Cerebellar nuclear complex (tissue), 1 donor: ENCODE measurements around the gene ADARB2.

Source experiments
- DNase-seq, 2 experiments: peaks; one replicate each; lab custom pipeline; 2025; lab: John Stamatoyannopoulos, UW

Gene ADARB2

DNA sequence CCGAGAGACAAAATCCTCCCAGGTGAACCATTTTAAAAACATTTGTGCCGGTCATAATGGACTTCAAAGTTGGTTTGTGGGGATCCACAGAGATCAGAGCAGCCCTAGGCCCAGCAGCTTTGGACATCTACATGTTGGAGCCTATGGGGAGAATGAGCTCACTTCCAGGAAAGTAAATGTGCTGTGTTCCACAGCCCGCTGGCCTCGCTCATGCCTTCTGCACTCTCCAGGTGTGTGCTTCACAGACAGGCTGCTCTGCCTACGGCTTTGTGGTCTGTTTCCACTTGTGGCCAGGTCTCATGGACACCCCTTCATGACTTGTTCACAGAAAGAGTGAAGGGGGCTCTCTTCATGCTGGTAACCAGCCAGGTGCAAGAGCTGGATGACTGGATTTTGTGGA, 141.6 kb downstream of the ADARB2 start:
- no peak for DNase-seq

DNA sequence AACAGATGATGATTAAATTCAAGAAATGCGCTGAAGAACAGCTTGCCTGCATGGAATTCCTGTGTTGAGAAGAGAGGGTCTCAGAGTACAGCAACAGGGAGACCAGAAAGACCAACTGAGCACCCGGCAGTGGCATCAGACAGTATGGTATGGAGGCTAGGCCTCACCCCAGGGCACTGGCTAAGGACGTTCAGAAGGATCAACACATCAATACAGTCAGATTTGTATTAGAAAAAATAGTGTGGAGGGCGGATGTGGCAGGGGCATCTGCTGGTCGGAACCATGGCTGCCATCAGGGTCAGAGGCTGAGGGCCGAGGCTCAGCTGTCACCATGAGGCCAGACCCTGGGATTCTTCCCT, 142.1 kb downstream of the ADARB2 start:
- DNase-seq, result no peak

DNA sequence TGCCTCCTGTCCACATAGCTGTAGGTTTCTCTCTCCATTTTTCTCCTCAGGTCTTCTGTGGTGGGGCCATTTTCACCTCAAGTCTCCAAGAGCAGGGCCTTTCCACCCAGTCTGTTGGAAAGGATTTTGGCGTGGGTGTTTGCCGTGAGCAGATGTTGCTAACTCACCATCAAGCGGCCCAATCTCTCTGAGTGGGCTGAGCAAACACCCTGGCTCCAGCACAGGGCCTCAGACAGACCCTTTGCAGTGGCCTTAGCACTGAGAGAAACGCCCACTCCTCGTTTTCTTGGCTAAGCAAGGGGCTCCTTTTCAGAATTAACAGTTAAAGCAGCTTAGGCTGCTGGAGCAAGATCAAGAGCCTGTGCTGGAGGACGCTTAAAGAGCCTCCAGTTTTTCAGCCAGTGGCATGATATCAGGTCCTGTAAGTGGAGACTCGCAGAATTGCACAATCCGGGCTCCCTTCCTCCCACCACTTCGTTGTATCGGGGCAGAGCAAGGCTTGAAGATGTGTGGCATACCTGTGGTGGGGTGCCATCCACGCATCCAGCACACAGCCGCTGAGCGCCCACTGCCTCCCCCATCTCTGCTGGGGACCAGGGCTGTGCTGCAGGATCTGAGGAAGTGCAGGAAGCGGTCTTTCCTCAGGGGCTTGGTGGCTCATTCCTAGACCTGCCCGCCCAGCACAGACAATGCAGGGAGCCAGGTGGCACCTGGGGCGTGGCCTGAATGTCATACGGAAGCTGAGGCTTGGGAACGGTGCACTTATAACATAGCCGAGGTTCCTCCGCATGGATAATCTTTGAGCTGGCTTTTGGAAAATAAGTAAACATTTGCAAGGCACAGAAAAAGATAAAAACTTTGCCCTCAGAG, 142.7 kb downstream of the ADARB2 start:
- no peak for DNase-seq

DNA sequence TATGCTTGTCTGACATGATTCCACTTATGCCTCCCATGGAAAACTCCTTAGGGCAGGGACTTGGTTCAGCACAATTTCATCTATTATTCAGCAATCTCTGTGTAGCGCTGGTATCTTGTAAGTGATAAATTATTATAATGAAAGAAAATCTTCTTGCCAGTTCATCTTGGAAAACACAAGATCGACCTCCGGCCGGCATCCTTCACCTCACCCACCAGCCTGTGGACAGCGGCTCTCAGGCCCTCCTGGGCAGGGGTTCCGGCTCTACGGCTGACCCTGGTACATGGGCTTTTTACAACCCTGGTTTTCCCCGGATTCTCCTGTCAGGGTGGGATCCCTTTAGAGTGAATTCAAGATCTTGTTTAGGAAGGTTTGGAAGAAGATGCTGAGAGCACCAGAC, 145.6 kb downstream of the ADARB2 start:
- DNase-seq, result no peak

DNA sequence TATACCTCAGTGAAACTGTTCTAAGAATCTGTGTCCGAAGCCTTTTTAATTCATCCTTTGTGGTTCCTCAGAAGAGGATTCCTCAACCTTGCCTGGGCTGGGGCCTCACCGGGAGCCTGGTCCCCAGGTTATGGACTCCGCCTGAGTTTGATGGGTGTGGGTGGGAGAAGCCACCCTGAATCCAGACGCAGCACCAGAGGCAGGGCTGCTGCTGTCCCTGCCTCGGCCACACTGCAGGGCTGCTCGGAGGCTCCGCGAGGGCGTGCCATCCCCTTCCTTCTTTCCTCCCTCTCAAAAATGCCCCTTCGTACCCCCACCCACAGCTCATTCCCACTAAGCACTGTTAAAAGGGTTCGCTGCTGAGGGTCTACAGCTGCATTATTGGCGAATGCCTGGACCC, 146.3 kb downstream of the ADARB2 start:
- DNase-seq, result no peak

DNA sequence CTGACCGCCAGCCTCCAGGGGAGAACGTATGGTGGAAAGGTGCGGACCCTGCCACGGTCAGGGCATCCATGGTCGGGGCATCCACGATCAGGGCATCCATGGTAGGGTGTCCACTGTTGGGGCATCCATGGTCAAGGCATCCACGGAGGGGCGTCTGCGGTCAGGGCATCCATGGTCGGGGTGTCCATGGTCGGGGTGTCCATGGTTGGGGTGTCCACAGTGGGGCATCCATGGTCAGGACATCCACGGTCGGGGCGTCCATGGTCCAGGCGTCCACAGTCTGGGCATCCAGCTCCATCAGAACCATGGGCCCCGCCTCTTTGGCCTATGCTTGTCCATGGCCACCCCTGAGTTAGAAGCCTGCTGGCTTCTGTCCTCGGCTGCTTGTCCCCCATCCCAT, 148.1 kb downstream of the ADARB2 start:
- no peak for DNase-seq

DNA sequence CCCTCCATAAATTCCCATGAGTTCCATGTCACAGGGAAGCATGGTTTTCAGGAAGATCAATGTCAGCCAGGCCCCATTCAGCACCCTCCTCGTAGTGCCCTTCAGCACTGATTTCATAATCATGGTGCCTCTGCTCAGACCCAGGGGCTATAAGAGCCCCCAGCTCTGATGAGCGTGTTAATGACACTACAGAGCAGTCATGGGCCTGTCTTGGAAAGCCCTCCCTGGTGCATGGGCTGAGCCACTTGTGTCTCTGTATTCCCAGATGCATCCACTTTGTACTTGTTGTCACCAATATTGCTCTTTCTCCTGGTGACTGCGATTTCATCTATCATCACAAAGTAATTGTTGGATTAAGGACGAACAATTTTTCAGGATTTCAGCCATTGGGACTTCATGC, 154.6 kb downstream of the ADARB2 start:
- DNase-seq, result no peak

DNA sequence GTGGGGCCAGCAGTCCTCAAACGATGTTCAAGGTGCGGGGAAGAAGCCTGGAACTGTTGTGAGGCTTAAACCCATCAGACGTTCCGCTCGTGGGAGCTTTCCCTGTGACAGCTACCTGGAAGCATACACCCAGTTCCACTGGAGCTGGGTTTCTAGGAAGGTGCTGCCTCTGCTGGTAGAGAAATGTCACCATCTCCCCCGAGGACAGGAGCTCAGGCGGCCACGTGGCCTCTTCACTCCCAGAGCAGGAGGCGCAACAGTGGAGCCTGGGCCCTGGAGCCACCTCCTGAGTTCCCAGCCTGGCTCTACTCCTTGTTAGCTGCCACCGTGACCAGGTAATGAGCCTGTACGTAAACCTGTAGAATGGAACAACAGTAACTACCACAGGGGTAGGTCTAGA, 156.1 kb downstream of the ADARB2 start:
- DNase-seq, result no peak

DNA sequence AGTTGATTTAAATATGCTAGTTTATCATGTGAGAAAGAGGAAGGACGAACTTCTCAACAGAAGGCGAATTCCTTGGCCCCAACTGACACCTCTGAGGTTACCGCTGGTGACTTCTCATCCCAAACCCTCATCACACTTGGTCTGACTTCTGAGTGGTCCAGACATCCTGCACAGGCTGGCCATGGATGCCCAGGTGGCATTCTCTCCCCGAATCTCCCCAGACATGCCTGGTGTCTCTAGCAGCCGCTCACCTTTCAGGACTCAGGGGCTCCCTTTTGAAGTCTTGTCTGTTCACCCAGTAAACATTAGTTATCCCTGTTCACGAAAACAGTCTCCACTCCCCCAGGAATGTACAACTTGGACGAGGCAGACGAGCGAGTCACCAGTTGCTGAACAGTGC, 157.7 kb downstream of the ADARB2 start:
- DNase-seq, result no peak

DNA sequence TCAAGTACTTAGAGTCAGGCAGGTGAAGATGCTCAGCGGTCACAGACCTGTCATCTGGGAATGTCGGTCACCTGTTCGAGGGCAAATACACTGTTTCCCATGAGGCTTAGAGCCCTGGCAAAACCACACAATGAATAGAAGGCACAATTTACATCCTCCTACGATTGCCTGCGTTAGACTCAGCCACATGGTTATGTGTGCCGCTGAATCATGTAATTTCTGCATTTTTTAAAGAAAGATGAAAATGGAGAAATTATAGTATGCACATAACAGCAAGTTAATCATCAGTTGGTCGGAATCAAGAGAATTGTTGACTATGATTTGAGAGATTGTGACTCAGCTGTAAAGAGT, 158.2 kb downstream of the ADARB2 start:
- no peak for DNase-seq

DNA sequence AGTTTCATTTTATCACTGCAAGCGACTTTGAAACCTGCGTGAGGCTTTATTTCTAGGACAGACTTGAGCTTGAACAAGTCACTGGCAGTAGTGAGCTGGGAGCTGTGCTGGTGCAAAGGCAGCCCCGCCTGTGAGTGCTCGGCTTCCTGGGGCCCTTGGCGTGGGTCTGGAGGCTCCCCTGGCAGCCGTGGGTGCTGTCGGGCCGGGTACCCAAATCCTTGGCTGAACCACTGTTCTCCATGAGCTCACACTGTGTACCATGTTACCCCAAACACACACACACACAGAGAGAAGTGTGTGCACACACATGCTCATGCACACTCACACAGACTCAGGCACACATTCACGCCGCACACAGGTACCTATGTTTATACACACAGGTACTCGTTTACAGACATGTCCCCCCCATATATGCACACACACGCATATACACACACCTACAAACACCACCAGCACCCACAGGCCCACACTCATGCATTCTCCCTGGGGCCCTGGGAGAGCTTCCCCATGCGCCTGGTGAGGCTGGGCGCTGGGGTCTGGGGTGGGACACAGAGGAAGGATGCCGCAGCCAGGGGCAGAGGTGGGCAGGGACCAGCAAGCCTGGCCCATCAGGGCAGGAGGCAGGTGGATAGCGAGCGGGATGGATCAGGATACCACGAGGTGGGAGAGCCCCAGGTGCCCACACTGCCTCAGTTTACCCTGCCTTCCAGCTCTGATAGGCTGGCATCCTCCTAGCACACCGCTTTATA, 158.8 kb downstream of the ADARB2 start:
- DNase-seq, result no peak

DNA sequence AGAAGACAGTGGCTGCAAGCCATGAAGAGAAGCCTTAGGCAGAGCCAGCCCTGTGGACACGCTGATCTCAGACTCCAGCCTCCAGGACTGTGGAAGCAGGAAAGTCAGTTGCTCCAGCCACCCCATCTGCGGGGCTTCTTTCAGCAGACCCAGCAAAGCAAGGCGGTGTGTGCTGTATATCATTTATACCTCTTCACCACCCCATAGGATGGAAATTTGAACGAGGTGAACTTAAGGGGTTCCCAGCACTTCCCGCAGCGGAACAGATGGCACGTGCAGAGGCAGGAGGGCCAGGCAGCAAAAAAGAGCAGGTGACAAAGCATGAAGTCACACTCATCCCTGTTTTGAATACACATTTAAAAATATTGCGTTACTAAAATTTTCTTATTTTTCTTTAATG, 159.4 kb downstream of the ADARB2 start:
- no peak for DNase-seq

DNA sequence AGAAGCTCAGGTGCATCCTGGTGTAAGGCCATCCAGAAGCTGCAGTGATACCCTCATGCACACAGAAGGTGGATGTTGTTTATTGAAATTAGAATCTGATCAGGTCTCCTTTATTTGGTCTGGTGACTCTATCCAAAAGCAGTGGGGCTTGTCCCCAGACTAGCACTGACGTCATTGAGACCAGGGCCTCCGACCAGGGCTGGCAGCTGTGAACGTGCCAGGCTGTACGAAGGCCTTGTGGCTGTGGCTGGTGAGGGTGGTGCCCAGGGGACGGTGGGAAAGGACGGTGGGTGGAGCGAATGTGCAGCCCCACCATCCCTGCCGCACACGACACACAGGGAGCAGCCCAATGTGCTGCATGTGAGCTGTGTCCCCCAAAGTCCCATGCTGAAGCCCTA, 160.0 kb downstream of the ADARB2 start:
- DNase-seq, result no peak

DNA sequence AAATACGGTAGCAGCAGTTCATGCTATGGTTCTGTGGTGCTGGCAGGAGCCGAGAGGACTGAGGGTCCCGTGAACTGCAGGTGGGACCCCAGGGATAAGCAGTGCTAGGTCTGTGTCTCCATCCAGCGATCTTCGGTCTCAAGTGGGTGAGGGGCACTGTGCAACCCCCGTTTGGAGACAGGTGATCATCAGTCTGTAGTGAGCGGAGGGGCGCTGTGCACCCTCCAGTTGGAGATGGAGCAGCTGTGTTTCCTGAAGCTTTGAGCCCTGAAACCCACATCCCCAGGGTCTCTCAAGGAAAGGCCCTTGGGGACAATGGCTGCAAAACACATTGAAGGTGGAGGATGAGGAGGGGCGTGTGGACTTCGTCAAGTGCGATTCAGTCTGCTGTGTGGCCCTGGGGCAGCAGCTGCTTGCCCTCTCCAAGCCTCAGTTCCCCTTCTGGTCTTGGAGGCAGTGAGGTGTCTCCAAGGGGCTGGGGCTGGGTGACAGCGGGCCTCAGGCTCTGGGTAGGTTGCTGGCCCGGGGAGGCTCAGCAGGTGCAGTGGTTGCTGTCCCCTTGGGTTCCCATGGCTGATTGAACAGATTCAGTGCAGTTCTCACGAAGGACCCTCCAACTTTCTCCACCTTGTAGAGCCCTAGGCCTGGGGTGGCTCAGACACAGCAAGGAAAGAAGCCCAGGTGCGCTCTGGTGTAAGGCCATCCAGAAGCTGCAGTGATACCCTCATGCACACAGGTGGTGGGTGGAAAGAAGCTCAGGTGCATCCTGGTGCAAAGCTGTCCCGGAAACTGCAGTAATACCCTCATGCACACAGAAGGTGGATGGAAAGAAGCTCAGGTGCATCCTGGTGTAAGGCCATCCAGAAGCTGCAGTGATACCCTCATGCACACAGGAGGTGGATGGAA, 160.6 kb downstream of the ADARB2 start:
- DNase-seq, result no peak

DNA sequence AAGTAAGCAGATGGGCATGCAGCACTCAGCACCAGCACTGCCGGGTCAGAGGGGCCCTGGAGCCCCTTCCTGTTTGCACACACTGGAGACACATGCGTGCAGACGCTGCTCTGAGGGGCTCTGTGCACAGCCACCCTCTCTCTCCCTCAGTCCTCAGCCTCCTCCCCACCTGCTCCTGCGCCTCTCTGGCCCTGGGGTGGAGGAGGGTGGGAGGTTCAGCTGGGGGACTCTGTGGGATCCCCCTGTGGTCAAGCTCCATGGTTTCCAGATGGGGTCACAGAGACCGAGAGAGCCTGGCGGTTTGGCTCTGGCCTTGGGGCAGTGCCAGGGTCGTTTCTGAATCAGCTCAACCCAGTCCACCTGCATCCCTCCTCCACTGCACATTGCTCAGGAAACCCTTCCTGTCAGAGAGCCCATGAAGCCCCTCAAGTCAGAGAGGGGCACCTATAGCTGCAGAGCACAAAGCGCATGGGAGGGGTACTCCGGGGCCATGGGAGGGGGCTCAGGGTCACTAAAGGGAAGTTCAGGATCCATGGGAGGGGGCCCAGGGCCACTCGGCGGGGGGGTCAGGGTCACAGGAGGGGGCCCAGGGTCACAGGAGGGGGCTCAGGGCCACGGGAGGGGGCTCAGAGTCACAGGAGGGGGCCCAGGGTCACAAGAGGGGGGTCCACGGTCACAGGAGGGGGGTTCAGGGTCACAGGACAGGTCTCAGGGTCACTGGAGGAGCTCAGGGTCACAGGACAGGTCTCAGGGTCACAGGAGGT, 161.7 kb downstream of the ADARB2 start:
- no peak for DNase-seq

DNA sequence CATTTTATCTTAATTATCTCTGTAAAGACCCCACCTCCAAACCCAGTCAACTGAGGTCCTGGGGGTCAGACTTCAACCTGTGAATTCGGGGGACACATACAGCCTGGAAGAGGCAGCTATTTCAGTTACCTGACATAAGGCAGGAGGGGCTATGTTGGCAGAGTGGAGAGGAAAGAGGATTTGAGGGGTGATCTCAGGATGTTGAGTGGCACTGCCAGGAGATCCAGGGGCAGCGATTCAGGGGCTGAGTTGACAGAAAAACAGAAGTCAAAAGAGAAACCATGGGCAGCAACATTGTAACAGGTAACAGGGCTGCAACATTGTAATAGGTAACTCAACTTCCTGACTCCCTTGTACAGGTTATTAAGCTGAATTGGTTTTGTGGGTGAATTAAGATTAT, 162.6 kb downstream of the ADARB2 start:
- DNase-seq, result no peak

DNA sequence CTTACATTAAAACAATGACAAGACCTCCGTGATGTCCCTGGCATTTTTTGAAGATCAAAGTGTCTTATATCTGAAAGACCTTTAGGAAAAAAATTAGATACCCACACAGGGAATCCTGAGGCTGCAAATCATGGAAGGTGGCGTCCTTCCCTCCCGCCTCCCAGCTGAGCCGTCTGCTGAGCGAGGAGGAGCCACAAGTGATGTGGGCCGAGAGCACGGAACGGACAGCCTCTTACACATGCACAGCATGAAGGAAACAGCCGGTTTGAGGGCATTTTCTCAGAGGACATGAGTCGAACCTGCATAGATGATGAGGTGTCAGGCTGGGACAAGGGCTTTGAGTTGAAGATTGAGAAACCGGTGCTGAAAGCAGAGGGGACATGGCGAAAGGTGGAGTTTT, 163.3 kb downstream of the ADARB2 start:
- DNase-seq, result no peak

DNA sequence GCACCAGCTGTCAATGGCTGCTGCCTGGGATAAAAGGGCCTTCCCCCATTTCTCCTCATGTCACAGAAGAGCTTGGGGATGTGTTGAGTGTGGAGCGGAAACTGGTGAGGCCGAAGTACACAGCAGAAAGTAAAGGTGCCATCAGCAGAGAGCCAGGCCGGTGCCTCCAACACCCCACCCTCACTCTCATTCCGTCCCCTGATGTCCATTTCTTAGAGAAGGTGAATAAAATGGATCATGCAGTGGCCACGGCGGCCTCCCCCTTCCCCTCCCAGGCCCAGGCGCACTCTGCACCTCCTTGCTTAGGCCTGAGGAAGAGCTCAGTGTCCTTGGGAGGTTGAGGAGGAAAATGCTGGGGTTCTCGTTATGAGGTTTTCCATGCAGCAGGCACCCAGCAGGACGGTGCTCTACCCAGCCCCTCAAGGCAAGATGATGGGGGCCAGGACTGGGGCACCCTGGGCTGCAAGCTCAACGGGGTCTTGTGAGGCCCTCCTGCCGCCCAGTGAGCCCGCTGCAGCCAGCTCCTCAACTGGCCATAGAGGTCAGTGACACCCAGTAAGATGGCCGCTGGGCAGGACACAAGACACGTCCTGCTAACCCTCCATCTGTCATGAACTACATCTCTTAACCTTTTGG, 163.9 kb downstream of the ADARB2 start:
- no peak for DNase-seq

DNA sequence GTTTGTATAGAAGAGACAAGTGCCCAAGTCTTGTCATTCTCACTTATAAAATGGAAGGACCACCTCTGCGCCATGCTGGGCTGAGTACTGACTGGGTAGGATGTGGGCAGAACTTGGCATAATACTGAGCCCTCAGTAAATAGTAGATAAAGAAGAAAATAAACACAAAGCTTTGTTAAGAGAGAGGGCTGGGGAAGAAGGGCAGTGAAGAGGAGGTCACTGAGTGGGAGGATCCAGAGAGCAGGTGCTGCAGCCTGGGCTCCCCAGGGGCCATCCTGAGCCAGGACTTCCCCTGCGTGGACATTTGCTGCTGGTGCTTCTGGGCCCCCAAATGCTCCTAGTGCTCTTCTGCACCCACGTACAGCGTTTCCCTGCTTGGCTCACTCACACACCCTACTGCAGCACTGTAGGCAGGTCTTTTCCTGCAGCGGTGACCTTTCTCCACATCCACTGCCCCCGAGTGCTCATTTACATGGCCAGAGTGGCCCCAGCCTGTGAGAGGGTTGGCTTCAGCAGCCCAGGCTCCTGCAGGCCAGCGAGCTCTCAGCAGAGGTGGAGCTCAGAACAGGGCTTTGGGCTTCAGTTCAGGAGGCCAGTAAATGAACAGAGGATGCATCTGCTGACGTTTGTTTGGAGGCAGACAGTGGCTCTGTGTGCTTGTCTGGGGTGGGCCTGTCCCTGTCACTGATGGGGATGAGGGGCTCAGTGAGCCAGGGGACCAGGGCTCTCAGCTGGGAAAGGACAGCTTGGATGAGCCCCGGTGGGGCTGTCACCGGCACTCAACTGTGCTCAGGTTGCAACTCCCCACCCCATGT, 164.6 kb downstream of the ADARB2 start:
- DNase-seq, result no peak

DNA sequence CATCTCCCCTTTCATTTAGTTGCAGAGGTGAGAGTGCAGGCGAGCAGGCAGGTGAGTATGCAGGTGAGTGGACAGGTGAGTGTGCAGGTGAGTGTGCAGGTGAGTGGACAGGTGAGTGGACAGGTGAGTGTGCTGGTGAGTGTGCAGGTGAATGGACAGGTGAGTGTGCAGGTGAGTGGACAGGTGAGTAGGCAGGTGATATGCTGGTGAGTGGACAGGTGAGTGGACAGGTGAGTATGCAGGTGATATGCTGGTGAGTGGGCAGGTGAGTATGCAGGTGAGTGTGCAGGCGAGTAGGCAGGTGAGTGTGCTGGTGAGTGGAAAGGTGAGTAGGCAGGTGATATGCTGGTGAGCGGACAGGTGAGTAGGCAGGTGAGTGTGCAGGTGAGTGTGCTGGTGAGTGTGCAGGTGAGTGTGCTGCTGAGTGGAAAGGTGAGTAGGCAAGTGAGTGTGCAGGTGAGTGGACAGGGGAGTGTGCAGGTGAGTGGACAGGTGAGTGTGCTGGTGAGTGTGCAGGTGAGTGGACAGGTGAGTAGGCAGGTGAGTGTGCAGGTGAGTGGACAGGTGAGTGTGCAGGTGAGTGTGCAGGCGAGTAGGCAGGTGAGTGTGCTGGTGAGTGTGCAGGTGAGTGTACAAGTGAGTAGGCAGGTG, 165.6 kb downstream of the ADARB2 start:
- no peak for DNase-seq
